AG04450 (cell line): Measurements from ENCODE around the gene ULK4. TPM values are rescaled to one million over a fixed set of nuclear protein-coding genes. Genes with fewer than 3 reads are reported as not detected.

Source experiments
- CTCF ChIA-PET: fragments of 300-600, 350-600 bp; formaldehyde crosslinking; extraction: SDS; loops from one replicate; lab custom pipeline; 2022; ENCODE audit warnings: antibody characterized with exemption, inconsistent platforms; lab: Charles Lee
- POLR2A ChIA-PET: fragments of 350-600 bp; formaldehyde crosslinking; extraction: SDS; loops from one replicate; lab custom pipeline; 2021; ENCODE audit warnings: antibody characterized with exemption, inconsistent platforms; lab: Yijun Ruan, JAX
- DNase-seq: peaks from one replicate; pipeline ENCODE4 v3.0.0-alpha.2; 2011; ENCODE audit warnings: low read depth, low spot score
- H3K27ac ChIP-seq: one replicate; pipeline ENCODE4 v1.5.1; 2012; ENCODE audit warnings: low read depth, low read length, control low read depth
- H3K27me3 ChIP-seq: one replicate; pipeline ENCODE4 v1.6.0; 2012; ENCODE audit warnings: low read length; ENCODE audit not compliant: control insufficient read depth, insufficient read depth
- H3K4me3 ChIP-seq: 2 replicates; pipeline ENCODE4 v1.5.1; 2011; ENCODE audit warnings: mild to moderate bottlenecking, low read depth, low read length, control low read depth
- H3K9me3 ChIP-seq: 2 replicates; pipeline ENCODE4 v1.5.1; 2012; ENCODE audit warnings: low read length; ENCODE audit not compliant: control insufficient read depth, insufficient read depth
- polyA plus RNA-seq: library from polyadenylated mRNA; depleted of rRNA; stranded (reverse); fragments of >200 nt; gene quantifications from 2 replicates; pipeline ENCODE4 v1.2.3, GENCODE V29; 2011
- TF ChIP-seq, protein P1 (sequence below): IDR thresholded peaks from 2 replicates; pipeline ENCODE4 v1.5.1; 2011; ENCODE audit warnings: low read depth, low read length, control low read depth, inconsistent platforms

ULK4 gene
- polyA plus RNA-seq, 1 experiment = 3.7 TPM

DNA sequence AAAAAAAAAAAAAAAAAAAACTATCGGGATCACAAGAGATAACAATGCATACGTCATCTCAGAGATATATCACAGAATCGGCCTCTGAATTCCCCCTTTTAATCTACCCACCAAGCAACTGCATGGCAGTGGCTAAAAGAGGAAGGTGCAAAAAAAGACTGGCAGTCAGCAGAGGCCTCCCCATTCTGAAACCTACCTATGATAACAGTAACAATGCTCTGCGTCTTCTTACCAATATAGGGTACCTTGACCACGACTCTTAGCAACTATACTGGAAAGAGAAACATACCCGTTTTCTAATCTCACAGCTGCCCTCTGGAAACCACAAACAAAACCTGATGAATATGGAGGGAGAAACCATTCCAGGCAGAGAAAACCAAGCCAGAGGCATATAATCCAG, 106.9 kb downstream of the ULK4 start:
- TF ChIP-seq, protein P1, sequence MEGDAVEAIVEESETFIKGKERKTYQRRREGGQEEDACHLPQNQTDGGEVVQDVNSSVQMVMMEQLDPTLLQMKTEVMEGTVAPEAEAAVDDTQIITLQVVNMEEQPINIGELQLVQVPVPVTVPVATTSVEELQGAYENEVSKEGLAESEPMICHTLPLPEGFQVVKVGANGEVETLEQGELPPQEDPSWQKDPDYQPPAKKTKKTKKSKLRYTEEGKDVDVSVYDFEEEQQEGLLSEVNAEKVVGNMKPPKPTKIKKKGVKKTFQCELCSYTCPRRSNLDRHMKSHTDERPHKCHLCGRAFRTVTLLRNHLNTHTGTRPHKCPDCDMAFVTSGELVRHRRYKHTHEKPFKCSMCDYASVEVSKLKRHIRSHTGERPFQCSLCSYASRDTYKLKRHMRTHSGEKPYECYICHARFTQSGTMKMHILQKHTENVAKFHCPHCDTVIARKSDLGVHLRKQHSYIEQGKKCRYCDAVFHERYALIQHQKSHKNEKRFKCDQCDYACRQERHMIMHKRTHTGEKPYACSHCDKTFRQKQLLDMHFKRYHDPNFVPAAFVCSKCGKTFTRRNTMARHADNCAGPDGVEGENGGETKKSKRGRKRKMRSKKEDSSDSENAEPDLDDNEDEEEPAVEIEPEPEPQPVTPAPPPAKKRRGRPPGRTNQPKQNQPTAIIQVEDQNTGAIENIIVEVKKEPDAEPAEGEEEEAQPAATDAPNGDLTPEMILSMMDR = no peak
- no peak overlapping the region for H3K27ac ChIP-seq
- POLR2A ChIA-PET = no interaction called here
- no peak for DNase-seq
- no peaks in the 10 kb centered on the region for H3K9me3 ChIP-seq
- H3K4me3 ChIP-seq = no peak overlapping the region
- no peaks in the 10 kb centered on the region for H3K27me3 ChIP-seq
- CTCF ChIA-PET = no interaction called here

DNA sequence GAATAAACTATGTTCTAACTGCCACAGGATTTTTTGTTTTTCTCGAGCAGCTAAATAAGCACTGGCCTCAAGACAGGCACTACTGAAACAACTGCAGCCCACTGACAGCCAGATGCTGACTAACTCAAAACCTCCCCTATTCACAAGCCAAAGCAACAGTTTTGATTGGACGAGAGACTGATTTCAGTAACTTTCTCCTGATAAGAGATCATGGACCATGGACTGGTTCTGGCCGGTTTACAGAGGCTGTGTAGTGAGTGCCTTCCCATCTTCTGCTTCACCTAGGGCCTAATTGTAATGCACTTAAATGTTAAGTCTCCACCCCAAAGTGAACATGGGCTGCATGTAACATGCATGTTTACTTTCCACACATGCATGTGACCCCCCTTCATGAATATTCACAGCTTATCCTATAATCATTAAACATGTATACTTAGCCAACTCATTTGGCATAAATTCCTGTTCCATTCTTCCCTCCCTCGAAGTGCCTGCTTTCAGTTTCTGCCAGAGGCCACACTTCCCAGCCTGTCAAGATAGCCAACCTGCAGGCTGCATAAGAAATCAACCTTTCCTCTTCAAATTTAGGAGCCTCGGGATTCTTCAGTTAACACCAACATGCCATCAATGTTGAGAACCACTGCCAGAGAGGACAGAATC, 108.2 kb downstream of the ULK4 start:
- H3K4me3 ChIP-seq = no peak overlapping the region
- TF ChIP-seq, protein P1 = no peak
- no peaks in the 10 kb centered on the region for H3K27me3 ChIP-seq
- H3K9me3 ChIP-seq = no peaks in the 10 kb centered on the region
- ChIA-PET POLR2A (no interaction called here), CTCF (interaction anchor here (0.6 kb wide), 1 partner anchor 738 kb away, joined by 6 read pairs; no protein-coding TSS in a partner anchor)
- H3K27ac ChIP-seq = no peak overlapping the region
- no peak for DNase-seq

- no peak overlapping the region for H3K27ac ChIP-seq
- no peaks in the 10 kb centered on the region for H3K27me3 ChIP-seq
- H3K4me3 ChIP-seq = no peak overlapping the region
- ChIA-PET POLR2A (no interaction called here), CTCF (no interaction called here)
- TF ChIP-seq, protein P1 = no peak
- H3K9me3 ChIP-seq = peaks cover 4% of the 10 kb centered on the region; the same call in 1 of the 2 replicates
- no peak for DNase-seq
These were observed 112.9 kb downstream of the ULK4 start for GRCh38 chr3:41848753-41849574.

DNA sequence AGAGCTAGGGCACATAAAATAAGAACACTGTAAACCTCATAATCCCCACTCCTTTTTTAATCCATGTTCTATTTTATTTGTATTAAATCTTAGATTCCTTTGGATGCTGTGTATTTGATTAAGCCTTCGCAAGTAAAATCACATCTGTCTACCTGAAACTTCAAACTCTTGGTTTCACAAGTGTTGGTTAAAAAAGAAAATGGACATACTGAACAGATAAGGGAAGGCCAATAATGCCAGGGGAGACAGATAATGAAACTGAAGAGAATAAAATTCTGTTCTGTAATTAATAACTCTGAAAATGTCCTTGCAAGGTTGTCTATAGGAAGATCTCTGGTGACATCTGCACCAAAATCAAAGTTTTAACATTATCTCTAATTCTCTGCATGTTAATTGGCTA, 114.2 kb downstream of the ULK4 start:
- no peak for DNase-seq
- no peaks in the 10 kb centered on the region for H3K27me3 ChIP-seq
- no peak overlapping the region for H3K4me3 ChIP-seq
- H3K9me3 ChIP-seq = peaks cover 4% of the 10 kb centered on the region; the same call in 1 of the 2 replicates
- CTCF ChIA-PET = no interaction called here
- POLR2A ChIA-PET = no interaction called here
- no peak overlapping the region for H3K27ac ChIP-seq
- TF ChIP-seq, protein P1 = no peak

DNA sequence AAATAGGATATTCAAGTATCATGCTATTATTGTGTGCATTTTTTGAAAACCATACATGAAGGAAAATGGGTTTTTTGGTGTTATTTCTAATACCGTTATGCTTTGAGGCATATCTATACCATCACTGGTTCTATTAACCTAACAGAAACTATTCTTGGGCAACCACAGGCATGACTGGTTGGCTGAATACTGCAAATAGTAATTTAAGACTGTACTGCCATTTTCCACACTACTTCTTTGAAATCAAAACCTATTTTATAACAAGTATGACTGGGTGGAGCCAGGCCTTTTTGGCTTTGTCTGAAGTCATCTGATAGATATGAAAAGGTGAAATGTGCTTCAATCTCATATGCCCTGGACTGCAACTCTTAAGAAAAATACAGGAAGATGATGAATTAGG, 115.1 kb downstream of the ULK4 start:
- no peaks in the 10 kb centered on the region for H3K27me3 ChIP-seq
- TF ChIP-seq, protein P1 = no peak
- H3K27ac ChIP-seq = no peak overlapping the region
- peaks cover 4% of the 10 kb centered on the region; the same call in 1 of the 2 replicates for H3K9me3 ChIP-seq
- ChIA-PET CTCF (no interaction called here), POLR2A (no interaction called here)
- DNase-seq = no peak
- no peak overlapping the region for H3K4me3 ChIP-seq
